HG03442 (cell line): Measurements from ENCODE around the gene ITIH4.

ENCODE experiments used
- ATAC-seq: cut with Tn5 transposase; IDR thresholded peaks from one replicate; pipeline ENCODE4 v1.9.1; 2021; ENCODE audit warnings: mild to moderate bottlenecking, moderate library complexity; ENCODE audit not compliant: unreplicated experiment

ITIH4 gene

GRCh38 chr3:52830535-52831258 is at the start of gene ITIH4:
TSS of gene ITIH4 (minus strand) at chr3:52830672. CDS start at chr3:52830642, 30 bp downstream.
- ATAC-seq = no peak

GRCh38 chr3:52880047-52880446 is 49.6 kb upstream of the ITIH4 start:
- ATAC-seq = peak; percentile 12

- no peak for ATAC-seq
Measured at GRCh38 chr3:52879581-52879980, 49.1 kb upstream of the ITIH4 start.

- no peak for ATAC-seq
Measured at GRCh38 chr3:52879090-52879489, 48.6 kb upstream of the ITIH4 start.

GRCh38 chr3:52877085-52877484 is 46.6 kb upstream of the ITIH4 start:
- ATAC-seq = no peak

GRCh38 chr3:52874864-52875587 is 44.6 kb upstream of the ITIH4 start:
- ATAC-seq = no peak

GRCh38 chr3:52874160-52874701 is 43.8 kb upstream of the ITIH4 start:
- ATAC-seq = no peak

GRCh38 chr3:52873433-52874159 is 43.1 kb upstream of the ITIH4 start:
- ATAC-seq = no peak

GRCh38 chr3:52872245-52872644 is 41.8 kb upstream of the ITIH4 start:
- no peak for ATAC-seq

GRCh38 chr3:52871761-52872160 is 41.3 kb upstream of the ITIH4 start:
- no peak for ATAC-seq

- no peak for ATAC-seq
Measured at GRCh38 chr3:52870471-52870870, 40.0 kb upstream of the ITIH4 start.

GRCh38 chr3:52866427-52866826 is 36.0 kb upstream of the ITIH4 start:
- no peak for ATAC-seq

GRCh38 chr3:52865994-52866393 is 35.5 kb upstream of the ITIH4 start:
- ATAC-seq = no peak

GRCh38 chr3:52860424-52860768 is 29.9 kb upstream of the ITIH4 start:
- ATAC-seq = no peak

- ATAC-seq = no peak
Measured at GRCh38 chr3:52859686-52860423, 29.4 kb upstream of the ITIH4 start.

GRCh38 chr3:52857864-52858263 is 27.4 kb upstream of the ITIH4 start:
- no peak for ATAC-seq

GRCh38 chr3:52857133-52857532 is 26.7 kb upstream of the ITIH4 start:
- ATAC-seq = no peak

- no peak for ATAC-seq
Measured at GRCh38 chr3:52856666-52857065, 26.2 kb upstream of the ITIH4 start.

- no peak for ATAC-seq
Measured at GRCh38 chr3:52854013-52854412, 23.5 kb upstream of the ITIH4 start.

GRCh38 chr3:52852419-52852818 is 21.9 kb upstream of the ITIH4 start:
- ATAC-seq = no peak

- no peak for ATAC-seq
Measured at GRCh38 chr3:52851348-52851747, 20.9 kb upstream of the ITIH4 start.
